ENCODE results near the gene SECTM1.

DNA sequence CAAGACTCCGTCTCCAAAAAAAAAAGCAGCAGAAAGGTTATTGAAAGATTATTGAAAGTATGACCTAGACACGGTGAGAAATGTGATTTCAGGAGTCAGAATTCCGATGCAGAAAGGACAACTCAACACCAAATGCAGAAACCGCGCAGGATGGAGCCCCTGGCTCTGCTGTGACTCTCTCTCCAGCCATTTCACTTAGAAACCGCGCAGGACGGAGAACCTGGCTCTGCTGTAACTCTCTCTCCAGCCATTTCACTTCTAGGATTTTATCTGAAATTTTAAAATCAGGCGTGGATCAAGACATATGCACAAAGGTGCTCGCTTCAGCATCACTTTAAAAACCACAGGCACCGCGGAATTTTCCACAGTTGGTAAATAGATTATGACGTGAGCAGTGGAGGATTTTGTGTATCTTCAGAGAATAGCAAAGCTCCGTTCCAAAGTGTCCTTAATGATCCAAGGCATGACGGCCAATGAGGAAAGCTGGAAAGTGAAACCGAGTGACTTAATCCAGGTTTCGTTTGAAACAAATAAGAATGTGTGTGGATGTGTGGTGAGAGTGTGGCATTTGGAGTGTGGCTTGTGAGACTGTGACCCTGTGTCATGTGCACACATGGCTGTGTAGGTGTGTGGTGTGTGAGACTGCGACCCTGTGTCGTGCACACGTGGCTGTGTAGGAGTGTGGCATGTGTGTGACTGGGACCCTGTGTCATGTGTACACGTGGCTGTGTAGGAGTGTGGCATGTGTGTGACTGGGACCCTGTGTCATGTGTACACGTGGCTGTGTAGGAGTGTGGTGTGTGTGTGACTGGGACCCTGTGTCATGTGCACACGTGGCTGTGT is 47.5 kb upstream of the SECTM1 start:
- TF ChIP-seq, protein P1, sequence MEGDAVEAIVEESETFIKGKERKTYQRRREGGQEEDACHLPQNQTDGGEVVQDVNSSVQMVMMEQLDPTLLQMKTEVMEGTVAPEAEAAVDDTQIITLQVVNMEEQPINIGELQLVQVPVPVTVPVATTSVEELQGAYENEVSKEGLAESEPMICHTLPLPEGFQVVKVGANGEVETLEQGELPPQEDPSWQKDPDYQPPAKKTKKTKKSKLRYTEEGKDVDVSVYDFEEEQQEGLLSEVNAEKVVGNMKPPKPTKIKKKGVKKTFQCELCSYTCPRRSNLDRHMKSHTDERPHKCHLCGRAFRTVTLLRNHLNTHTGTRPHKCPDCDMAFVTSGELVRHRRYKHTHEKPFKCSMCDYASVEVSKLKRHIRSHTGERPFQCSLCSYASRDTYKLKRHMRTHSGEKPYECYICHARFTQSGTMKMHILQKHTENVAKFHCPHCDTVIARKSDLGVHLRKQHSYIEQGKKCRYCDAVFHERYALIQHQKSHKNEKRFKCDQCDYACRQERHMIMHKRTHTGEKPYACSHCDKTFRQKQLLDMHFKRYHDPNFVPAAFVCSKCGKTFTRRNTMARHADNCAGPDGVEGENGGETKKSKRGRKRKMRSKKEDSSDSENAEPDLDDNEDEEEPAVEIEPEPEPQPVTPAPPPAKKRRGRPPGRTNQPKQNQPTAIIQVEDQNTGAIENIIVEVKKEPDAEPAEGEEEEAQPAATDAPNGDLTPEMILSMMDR (IDR thresholded peaks at IDR 0.05): no peak
- TF ChIP-seq POLR2A (IDR thresholded peaks at IDR 0.05): no peak

Measured in Peyer's patch (tissue), 4 donors.